Measurements from ENCODE around the gene TCEAL4.

DNA sequence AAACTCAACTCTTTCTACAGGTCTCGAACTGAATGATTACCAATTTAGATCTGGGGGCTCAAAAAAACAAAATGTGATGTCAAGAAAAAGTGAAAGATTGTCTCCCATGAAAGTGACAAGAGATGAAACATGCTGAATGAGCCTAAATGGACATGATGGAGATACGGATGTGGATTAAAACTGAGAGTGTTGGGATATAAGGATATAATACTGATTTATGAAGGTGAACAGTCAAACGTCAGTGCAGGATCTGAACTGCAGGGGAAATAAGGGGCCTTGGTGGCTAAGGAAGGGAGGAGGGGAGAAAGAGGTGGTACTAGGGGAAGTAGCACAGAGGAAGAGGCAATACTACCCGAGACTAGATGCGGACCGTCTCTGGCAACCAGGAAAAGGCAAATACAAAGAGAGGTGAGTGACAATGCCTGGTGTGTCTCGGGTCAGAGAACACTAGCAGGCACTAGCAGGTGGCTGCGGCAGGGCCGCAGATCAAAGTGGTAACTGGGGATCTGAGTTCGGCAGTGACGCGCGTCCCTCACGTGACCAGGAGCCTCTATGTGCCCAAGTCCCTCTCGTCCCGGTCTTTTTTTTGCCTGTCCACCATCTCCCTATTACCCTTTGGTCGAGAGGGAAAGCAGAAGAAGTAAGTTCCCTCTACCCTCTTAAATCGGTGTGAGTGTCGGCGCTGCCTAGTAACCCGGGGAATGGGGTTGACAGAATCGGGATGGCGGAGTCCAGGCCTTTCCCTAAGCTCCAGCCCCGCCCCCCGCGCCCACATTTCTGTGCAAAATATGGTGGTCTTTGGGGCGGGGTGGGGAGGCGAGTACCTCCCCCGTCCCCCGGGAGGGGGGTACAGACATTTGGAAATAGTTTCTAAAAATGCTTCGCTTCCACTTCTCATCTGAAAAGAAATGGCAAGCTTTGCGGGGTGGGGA is 43.3 kb downstream of the TCEAL4 start, which contains the start of gene TCEAL1:
- TF ChIP-seq, protein P1, sequence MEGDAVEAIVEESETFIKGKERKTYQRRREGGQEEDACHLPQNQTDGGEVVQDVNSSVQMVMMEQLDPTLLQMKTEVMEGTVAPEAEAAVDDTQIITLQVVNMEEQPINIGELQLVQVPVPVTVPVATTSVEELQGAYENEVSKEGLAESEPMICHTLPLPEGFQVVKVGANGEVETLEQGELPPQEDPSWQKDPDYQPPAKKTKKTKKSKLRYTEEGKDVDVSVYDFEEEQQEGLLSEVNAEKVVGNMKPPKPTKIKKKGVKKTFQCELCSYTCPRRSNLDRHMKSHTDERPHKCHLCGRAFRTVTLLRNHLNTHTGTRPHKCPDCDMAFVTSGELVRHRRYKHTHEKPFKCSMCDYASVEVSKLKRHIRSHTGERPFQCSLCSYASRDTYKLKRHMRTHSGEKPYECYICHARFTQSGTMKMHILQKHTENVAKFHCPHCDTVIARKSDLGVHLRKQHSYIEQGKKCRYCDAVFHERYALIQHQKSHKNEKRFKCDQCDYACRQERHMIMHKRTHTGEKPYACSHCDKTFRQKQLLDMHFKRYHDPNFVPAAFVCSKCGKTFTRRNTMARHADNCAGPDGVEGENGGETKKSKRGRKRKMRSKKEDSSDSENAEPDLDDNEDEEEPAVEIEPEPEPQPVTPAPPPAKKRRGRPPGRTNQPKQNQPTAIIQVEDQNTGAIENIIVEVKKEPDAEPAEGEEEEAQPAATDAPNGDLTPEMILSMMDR (conservative IDR thresholded peaks at IDR 0.05; ENCODE audit: low read depth, low read length): no peak
- TF ChIP-seq EZH2 (IDR thresholded peaks at IDR 0.05; ENCODE audit: low read length, unreplicated experiment): no peak

Data from PC-3 (cell line).